Measurements from ENCODE around the gene ARVCF.

GRCh38 chr22:19990188-19990587, 26.4 kb downstream of the ARVCF start:
- TF ChIP-seq CTCF (IDR thresholded peaks at IDR 0.05; ENCODE audit: low read length) (no peak), EZH2 (IDR thresholded peaks at IDR 0.05; ENCODE audit: borderline replicate concordance, low read length) (no peak)

All from OCI-LY1 (cell line).